ENCODE results near the gene PANX1.

PANX1 gene

DNA sequence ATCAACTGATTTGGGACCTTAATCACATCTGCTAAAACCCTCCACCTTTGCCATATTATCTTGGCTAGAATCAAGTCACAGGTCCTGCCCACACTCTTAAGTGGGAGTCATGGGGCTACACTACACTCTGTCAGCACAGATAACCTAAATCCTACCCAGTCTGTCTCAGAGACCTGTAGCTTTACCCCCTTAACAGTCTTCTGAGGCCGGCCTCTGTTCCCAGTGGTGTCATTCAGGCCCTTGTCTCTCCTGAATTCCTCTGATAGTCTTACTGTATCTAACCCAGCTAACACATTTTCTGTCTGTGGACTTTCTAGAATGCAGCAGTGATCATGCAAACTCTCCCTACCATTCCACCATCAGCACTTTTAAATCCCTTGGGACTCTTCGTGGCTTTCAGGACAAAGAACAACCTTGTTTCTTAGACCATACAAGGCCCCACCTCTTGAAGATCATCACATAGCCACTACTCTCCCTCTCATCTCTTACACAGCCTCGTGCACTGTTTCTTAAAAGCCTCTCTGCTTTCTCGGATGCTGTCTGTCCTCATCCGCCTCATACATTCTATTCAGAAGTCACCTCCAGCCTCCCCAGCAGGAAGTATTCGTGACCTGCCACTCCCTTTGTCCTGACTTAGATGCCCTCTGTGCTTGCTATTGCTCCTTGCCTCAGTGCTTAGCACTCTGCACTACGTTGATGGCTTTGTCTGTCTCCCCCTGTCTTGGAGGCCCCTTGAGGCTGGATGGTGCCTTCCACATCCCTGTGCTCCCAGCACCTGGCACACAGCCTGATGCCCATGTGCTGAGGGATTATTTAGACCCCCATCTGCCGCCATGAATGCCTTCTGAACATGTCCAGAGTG, 57.9 kb downstream of the PANX1 start:
- Histone ChIP-seq H3K9ac (ENCODE audit: low read depth, low read length) (no peak overlapping the region), H3K27me3 (ENCODE audit: insufficient read depth, low read length) (no peaks in the 10 kb centered on the region), H3K4me3 (ENCODE audit: low read length) (no peak overlapping the region), H3K9me3 (ENCODE audit: insufficient read depth, low read depth, low read length) (no peaks in the 10 kb centered on the region), H3K36me3 (ENCODE audit: insufficient read depth, low read length) (peaks cover 29% of the 10 kb centered on the region), H3K4me1 (ENCODE audit: insufficient read depth, low read length) (peaks cover 15% of the 10 kb centered on the region), H3K27ac (ENCODE audit: low read depth, low read length) (no peak overlapping the region)
- 83% methylated on average over 8 of the region's 8 CpGs for WGBS

- Histone ChIP-seq H3K4me1 (ENCODE audit: insufficient read depth, low read length) (peaks cover 3% of the 10 kb centered on the region; the same call in 1 of the 2 replicates), H3K4me3 (ENCODE audit: low read length) (no peak overlapping the region), H3K27ac (ENCODE audit: low read depth, low read length) (no peak overlapping the region), H3K36me3 (ENCODE audit: insufficient read depth, low read length) (no peaks in the 10 kb centered on the region), H3K9me3 (ENCODE audit: insufficient read depth, low read depth, low read length) (no peaks in the 10 kb centered on the region), H3K27me3 (ENCODE audit: insufficient read depth, low read length) (no peaks in the 10 kb centered on the region), H3K9ac (ENCODE audit: low read depth, low read length) (no peak overlapping the region)
- 87% methylated on average over 1 of the region's 1 CpG for WGBS
These were observed 64.6 kb downstream of the PANX1 start for GRCh38 chr11:94193288-94193687.

GRCh38 chr11:94194712-94195111, 66.1 kb downstream of the PANX1 start:
- Histone ChIP-seq H3K9ac (ENCODE audit: low read depth, low read length) (no peak overlapping the region), H3K27me3 (ENCODE audit: insufficient read depth, low read length) (no peaks in the 10 kb centered on the region), H3K27ac (ENCODE audit: low read depth, low read length) (no peak overlapping the region)

DNA sequence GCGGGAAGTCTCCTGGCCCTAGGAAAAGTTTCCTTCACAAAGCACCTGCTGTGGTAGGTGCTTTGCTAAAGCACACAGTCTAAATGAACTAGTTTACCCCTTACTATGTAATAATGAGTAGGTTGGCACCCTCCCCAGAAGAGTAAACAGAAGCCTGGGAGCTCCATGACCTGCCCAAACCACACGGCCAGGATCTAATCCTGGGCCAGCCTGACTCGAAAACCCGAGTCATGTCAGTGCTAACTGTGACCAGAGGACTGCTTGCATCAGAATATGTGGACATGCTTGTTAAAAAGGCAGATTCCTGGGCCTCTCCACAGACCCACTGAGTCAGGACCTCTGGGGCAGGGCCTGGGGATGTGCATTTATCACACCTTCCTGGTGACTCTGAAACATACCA, 67.7 kb downstream of the PANX1 start:
- 94% methylated on average over 4 of the region's 4 CpGs for WGBS
- H3K36me3 ChIP-seq (ENCODE audit: insufficient read depth, low read length), result no peaks in the 10 kb centered on the region

More at GRCh38 chr11:94194712-94195111, 66.1 kb downstream of the PANX1 start:
- H3K4me3 ChIP-seq (ENCODE audit: low read length), result no peak overlapping the region
- no peaks in the 10 kb centered on the region for H3K36me3 ChIP-seq (ENCODE audit: insufficient read depth, low read length)
- no peaks in the 10 kb centered on the region for H3K9me3 ChIP-seq (ENCODE audit: insufficient read depth, low read depth, low read length)
- 97% methylated on average over 11 of the region's 11 CpGs for WGBS
- peaks cover 3% of the 10 kb centered on the region; the same call in 1 of the 2 replicates for H3K4me1 ChIP-seq (ENCODE audit: insufficient read depth, low read length)

DNA sequence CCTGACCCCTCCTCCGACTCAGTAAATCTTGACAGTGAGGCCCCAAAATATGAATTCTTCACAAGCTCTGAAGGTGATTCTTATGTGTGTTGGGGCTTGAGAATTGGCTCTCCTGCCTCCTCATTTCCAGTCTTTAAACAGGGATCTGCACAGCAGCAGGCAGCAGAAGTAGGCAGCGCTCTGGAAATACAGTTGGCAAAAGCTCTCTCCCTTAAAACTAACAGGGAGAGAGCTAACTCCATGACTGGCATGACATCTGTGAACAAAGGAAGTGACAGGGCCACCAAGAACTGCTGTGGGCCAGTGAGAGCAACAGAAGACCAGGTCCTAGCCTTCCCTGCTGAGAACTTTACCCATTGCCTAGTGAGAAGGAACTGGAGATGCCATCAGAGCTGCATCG, 70.1 kb downstream of the PANX1 start:
- no peaks in the 10 kb centered on the region for H3K9me3 ChIP-seq (ENCODE audit: insufficient read depth, low read depth, low read length)
- WGBS, result 86% methylated on average over 2 of the region's 3 CpGs
- no peak overlapping the region for H3K9ac ChIP-seq (ENCODE audit: low read depth, low read length)
- no peaks in the 10 kb centered on the region for H3K27me3 ChIP-seq (ENCODE audit: insufficient read depth, low read length)
- no peaks in the 10 kb centered on the region for H3K4me1 ChIP-seq (ENCODE audit: insufficient read depth, low read length)
- no peaks in the 10 kb centered on the region for H3K36me3 ChIP-seq (ENCODE audit: insufficient read depth, low read length)
- no peak overlapping the region for H3K27ac ChIP-seq (ENCODE audit: low read depth, low read length)
- H3K4me3 ChIP-seq (ENCODE audit: low read length), result no peak overlapping the region

More for the DNA sequence above, 67.7 kb downstream of the PANX1 start:
- Histone ChIP-seq H3K4me1 (ENCODE audit: insufficient read depth, low read length) (peaks cover 3% of the 10 kb centered on the region; the same call in 1 of the 2 replicates), H3K4me3 (ENCODE audit: low read length) (no peak overlapping the region), H3K9ac (ENCODE audit: low read depth, low read length) (no peak overlapping the region), H3K9me3 (ENCODE audit: insufficient read depth, low read depth, low read length) (no peaks in the 10 kb centered on the region), H3K27ac (ENCODE audit: low read depth, low read length) (no peak overlapping the region), H3K27me3 (ENCODE audit: insufficient read depth, low read length) (no peaks in the 10 kb centered on the region)

GRCh38 chr11:94199136-94200130, 70.8 kb downstream of the PANX1 start:
- Histone ChIP-seq H3K9ac (ENCODE audit: low read depth, low read length) (no peak overlapping the region), H3K4me1 (ENCODE audit: insufficient read depth, low read length) (no peaks in the 10 kb centered on the region), H3K36me3 (ENCODE audit: insufficient read depth, low read length) (no peaks in the 10 kb centered on the region), H3K27me3 (ENCODE audit: insufficient read depth, low read length) (no peaks in the 10 kb centered on the region), H3K9me3 (ENCODE audit: insufficient read depth, low read depth, low read length) (no peaks in the 10 kb centered on the region), H3K4me3 (ENCODE audit: low read length) (no peak overlapping the region), H3K27ac (ENCODE audit: low read depth, low read length) (no peak overlapping the region)
- 91% methylated on average over 4 of the region's 5 CpGs for WGBS

DNA sequence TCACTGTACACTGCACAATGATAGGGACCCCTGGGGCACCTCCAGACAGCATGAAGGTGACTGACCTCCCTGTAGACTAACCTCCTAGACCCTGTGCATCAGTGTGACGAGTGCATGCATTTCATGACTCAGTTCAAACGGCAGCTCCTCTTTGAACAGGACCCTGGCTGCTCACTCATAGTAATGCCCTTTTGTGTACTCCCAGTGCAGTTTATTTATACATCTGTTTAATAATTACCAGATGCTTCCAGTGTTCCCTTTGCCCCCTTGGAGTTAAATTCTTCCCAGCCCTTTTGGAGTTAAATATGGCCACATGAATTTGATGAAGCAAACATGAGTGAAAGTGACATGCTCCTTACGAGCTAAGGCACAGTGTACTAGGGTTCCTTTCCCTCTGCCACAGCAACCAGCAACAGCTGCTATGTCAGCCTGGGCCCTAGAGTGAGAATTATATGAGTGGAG, 72.4 kb downstream of the PANX1 start:
- H3K36me3 ChIP-seq (ENCODE audit: insufficient read depth, low read length), result no peaks in the 10 kb centered on the region
- H3K27me3 ChIP-seq (ENCODE audit: insufficient read depth, low read length), result no peaks in the 10 kb centered on the region
- H3K9ac ChIP-seq (ENCODE audit: low read depth, low read length), result no peak overlapping the region
- H3K4me1 ChIP-seq (ENCODE audit: insufficient read depth, low read length), result no peaks in the 10 kb centered on the region
- no peak overlapping the region for H3K27ac ChIP-seq (ENCODE audit: low read depth, low read length)
- H3K9me3 ChIP-seq (ENCODE audit: insufficient read depth, low read depth, low read length), result no peaks in the 10 kb centered on the region
- WGBS, result 89% methylated on average over 3 of the region's 3 CpGs
- no peak overlapping the region for H3K4me3 ChIP-seq (ENCODE audit: low read length)

DNA sequence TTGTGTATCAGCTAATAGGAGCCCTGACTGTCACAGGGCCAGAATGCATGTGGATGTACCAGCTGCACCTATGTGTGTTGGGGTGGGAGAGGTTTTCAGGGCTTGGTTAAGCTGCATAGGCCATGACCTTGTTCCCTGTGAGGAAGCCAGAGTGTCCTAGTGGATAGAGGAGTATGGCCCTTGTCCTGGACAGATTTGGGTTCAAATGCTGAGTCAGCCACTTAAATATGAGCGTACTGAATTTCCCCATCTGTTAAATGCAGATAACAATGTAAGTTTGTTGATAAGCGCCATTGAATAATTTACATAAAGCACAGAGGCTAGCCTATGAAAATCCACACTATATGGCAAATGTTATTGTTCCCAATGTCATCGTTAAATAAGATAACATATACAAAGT, 74.4 kb downstream of the PANX1 start:
- Histone ChIP-seq H3K9ac (ENCODE audit: low read depth, low read length) (no peak overlapping the region), H3K36me3 (ENCODE audit: insufficient read depth, low read length) (no peaks in the 10 kb centered on the region), H3K27me3 (ENCODE audit: insufficient read depth, low read length) (no peaks in the 10 kb centered on the region), H3K4me1 (ENCODE audit: insufficient read depth, low read length) (no peaks in the 10 kb centered on the region), H3K4me3 (ENCODE audit: low read length) (no peak overlapping the region), H3K9me3 (ENCODE audit: insufficient read depth, low read depth, low read length) (no peaks in the 10 kb centered on the region), H3K27ac (ENCODE audit: low read depth, low read length) (no peak overlapping the region)
- WGBS, result 91% methylated on average over 1 of the region's 3 CpGs

GRCh38 chr11:94211261-94211830, 82.7 kb downstream of the PANX1 start:
- no peak overlapping the region for H3K27ac ChIP-seq (ENCODE audit: low read depth, low read length)
- H3K27me3 ChIP-seq (ENCODE audit: insufficient read depth, low read length), result no peaks in the 10 kb centered on the region
- WGBS, result 88% methylated on average over 2 of the region's 2 CpGs
- no peaks in the 10 kb centered on the region for H3K4me1 ChIP-seq (ENCODE audit: insufficient read depth, low read length)
- H3K9ac ChIP-seq (ENCODE audit: low read depth, low read length), result no peak overlapping the region
- H3K36me3 ChIP-seq (ENCODE audit: insufficient read depth, low read length), result no peaks in the 10 kb centered on the region
- H3K9me3 ChIP-seq (ENCODE audit: insufficient read depth, low read depth, low read length), result no peaks in the 10 kb centered on the region
- no peak overlapping the region for H3K4me3 ChIP-seq (ENCODE audit: low read length)

DNA sequence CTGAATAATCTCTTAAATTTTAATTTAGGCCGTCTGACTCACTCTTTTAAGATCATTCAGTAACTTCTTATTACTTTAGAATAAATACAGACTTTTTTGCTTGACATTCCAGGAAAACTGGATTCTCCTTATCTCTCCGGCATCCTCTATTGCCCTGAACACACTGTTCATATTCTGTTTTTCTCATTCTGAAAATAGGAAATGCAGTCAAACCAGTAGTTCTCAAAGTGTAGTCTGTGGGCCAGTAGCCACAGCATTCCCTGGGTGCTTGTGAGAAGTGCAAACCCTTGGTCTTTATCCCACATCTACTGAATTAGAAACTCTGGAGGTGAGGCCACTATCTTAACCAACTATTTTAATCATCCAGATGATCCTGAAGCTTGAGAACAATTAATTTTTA, 84.3 kb downstream of the PANX1 start:
- 100% methylated on average over 2 of the region's 2 CpGs for whole genome bisulfite sequencing
- H3K9ac ChIP-seq (ENCODE audit: low read depth, low read length), result no peak overlapping the region

More for the DNA sequence above, 84.3 kb downstream of the PANX1 start:
- H3K36me3 ChIP-seq (ENCODE audit: insufficient read depth, low read length), result no peaks in the 10 kb centered on the region
- H3K4me3 ChIP-seq (ENCODE audit: low read length), result no peak overlapping the region
- H3K9me3 ChIP-seq (ENCODE audit: insufficient read depth, low read depth, low read length), result no peaks in the 10 kb centered on the region
- no peaks in the 10 kb centered on the region for H3K27me3 ChIP-seq (ENCODE audit: insufficient read depth, low read length)
- H3K4me1 ChIP-seq (ENCODE audit: insufficient read depth, low read length), result no peaks in the 10 kb centered on the region
- no peak overlapping the region for H3K27ac ChIP-seq (ENCODE audit: low read depth, low read length)

Data from HUES64 (cell line).